Spleen (tissue), 7 donors: ENCODE results near the gene PTBP3.

ENCODE experiments used
- CTCF ChIP-seq, 11 experiments: fragments of 200-600 bp in 7 of 11; fragments of 450-650 bp in 4 of 11; sonication (generic) in 4 of 11; IDR thresholded peaks in 8 of 11; conservative IDR thresholded peaks in 3 of 11; 1 replicate in 7 of 11; 2 replicates in 4 of 11; pipeline versions ENCODE4 v1.4.0 to v1.8.0; 2016 to 2021; ENCODE audit warnings: antibody characterized with exemption in 11 of 11, inconsistent platforms in 4 of 11, mild to moderate bottlenecking in 1 of 11
- POLR2A ChIP-seq, 3 donors: fragments of 450-650 bp; IDR thresholded peaks; one replicate each; pipeline ENCODE4 v1.5.1; 2017; ENCODE audit warnings: antibody characterized with exemption in 3 of 3, mild to moderate bottlenecking in 1 of 3
- donor health status: DM: no; HTN: no; CAD: no; lungs with moderate emphysema.
- donor health status: DM: no; HTN: no; CAD: no.
- donor health status: DM: no; HTN: no; CAD: no.

GRCh38 chr9:112371060-112371459 is 37.6 kb upstream of the PTBP3 start:
- no peak for TF ChIP-seq POLR2A (IDR thresholded peaks at IDR 0.05)
- no peak for TF ChIP-seq CTCF (IDR thresholded peaks at IDR 0.05 in 8 of 11, conservative IDR thresholded peaks at IDR 0.05 in 3 of 11)
